Hematopoietic multipotent progenitor cell treated with erythropoietin and hydrocortisone succinate and interleukin-3 and kit ligand, for 6 days (in vitro differentiated cells): Measurements from ENCODE around the gene TCF20.

Experiments
- DNase-seq: peaks from one replicate; pipeline ENCODE4 v3.0.0-alpha.2; 2015

The TCF20 gene

DNA sequence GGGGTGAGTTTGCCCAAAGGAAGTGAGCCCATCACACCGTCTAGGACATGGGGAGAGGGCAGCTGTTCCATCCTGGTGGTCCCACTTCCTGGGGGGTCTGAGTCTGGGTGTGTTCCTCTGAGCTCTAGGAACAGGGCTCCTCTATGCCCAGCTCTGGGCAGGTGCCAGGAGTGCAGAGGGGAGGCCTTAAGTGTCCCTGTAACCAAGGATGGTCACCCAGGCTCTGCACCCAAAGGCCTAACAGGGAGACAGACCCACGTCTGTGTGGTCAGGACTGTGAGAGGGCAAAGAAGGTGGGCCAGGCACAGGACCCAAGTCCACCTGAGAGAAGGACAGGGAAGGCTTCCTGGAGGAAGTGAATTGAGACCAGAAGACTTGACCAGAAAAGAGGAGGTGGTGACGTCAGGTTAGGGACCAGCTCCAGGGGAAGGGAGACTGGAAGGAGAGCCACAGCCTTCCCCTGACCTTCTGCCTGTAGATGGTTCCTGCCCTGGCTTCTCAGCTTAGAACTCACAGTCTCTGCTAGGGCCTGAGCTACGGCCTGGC lies 11.3 kb upstream of the TCF20 start:
- no peak for DNase-seq

DNA sequence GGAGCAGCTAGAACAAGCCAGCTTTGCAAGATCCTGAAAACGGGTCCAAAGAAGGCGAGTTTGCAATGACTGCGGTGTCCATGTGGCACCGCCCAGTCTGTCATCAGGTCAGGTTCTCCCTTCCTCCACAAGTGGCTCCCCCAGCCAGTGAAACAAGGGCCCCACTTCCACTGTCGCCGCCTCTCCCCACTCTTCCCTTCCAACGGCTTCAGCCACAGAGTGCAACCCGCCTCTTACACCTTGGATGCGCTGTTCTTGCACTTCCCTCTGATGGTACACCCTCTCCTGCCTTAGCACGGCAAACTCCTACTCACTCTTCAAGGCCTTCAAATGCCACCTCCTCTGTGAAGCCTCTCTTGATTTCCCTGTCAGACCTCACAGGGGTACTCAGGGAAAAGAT lies 10.8 kb upstream of the TCF20 start:
- no peak for DNase-seq

DNA sequence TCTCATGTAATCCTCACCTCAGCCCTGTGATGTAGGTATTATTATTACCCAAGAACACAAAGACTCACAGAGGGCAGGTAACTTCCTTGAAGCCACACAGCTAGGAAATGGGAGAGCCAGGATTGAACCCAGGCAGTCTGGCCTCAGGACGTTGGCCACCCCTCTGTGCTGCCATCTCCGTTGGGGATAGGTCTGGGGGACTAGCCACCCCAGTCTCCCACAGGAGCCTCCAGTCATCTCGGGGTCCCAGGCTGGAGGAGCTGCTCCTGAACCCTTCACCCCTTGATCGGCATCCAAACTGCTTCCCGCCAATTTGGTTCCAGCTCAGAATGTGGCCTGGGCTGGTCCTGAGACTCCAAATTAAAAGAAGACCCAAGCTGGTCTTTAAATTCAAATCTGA lies 10.4 kb upstream of the TCF20 start:
- DNase-seq, result no peak

DNA sequence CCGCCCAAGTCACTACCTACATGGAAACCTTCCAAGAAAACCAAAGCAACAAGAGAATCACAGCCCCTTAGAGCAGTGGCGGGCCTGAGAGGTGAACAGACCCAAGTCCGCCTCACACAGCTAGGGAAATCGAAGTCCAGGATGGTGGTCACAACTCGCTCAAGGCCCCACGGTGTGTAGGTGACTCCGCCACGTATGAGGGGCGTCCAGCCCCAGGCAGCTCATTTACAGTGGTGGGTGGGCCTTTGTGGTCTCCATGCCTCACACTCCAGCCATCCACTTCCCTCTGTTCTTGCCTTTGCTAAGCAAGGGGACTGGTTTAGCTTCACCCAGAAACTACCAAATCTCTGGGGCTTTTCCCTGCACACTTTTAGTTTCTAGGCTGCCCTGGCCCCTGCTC lies 9.7 kb upstream of the TCF20 start:
- DNase-seq, result no peak

DNA sequence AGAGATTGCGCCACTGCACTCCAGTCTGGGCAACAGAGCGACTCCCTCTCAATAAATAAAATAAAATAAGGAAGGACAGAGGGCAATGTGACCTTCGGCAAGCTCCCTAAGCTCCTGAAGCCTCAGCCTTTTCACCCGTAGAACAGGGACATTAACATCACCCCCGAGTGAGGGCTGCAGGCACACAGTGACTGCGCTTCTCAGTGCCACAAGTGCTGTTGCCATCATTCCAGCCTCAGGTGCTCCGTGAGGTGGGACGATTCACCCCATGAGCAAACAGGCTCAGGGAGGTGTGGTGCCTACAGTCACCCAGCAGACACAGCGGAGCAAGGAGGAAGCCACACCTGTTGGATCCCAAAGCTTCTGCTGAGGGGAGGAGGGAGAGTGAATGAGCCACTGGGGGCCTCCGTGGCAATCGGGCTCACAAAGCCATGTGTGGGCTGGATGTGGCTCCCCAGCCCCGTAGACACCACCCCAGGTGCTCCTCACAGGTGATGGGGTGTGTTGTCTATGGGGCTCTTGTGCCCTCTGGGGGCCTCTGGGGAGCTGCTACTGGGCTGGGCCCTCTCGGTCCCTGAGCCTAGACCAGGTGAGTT lies 9.1 kb upstream of the TCF20 start:
- no peak for DNase-seq

DNA sequence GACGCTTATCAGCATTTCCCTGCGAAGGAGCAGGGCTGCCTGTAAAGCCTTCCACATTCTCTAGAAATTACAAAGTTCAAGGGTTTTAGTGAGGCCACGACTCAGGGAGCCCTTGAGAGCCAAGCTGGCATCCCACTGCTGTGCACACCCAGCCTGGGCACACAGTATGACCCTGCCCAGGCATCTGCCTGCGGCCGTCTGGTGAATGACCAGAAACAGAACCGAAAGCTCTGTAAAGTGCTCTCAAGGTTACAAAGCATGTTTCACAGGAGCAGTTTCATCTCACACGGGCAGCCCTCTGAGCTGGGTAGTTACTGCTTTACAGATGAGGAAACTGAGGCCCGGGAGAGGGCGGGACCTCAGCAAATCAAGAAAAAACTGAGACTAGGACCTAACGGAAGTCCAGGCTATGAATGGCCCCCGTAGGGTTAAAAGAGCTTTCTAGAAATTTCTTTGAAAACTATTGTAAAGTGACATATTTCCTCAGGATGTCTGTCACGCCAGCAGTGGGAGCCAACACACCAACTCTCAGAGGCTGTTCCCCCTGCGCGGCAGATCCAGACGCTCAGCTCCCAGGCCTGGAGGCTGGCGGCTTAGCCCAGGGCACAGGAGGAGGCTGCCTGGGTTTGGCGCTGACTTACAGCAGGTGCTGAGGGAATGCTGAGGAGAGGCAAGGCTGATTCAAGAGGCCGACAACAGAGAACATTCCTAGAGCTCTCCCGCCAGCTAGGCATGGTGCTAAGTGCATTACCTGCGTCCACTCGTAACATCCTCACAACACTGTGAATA lies 7.7 kb upstream of the TCF20 start:
- DNase-seq, result peak; percentile 41

DNA sequence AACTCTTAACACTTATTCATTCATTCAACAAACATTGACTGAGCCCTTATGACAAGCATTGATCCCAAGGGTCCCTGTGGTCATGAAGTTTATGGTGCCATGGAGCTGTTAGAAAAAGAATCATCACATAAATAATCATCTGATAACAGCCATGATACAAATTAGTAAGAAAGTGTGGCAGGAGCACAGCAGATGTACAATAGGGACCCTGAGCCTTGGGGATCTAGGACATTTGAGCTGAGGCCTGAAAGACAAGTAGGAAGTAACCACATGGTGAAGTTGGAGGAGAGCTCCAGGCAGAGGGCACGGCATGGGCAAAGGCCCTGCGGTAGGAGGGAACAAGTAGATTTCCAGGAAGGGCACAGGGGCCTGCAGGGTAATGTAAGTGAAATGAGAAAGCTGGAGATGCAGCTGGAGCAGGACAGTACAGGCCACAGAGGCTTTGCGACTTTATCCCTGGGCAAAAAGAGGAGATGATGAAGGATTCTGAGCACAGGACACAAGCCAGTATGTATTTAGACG lies 6.8 kb upstream of the TCF20 start:
- DNase-seq, result no peak

DNA sequence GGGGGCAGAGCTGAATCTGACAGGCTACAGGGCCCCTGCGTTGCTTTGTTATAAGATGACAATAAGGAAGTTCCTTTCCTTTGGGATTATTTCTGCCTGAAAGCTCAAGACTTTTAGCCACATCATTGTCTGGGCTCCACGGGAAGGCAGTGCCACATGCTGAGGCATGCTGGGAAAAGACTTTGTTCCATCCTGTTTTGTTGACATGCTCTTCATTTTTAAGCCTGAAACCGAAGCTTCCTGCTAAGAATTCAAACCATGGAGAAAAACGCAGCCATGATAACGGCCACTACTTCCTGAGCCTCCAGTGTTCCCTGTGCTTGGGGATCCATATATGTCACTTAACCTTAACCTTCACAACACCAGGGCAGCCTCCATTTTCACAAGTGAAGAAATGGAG lies 5.5 kb upstream of the TCF20 start:
- DNase-seq, result no peak

DNA sequence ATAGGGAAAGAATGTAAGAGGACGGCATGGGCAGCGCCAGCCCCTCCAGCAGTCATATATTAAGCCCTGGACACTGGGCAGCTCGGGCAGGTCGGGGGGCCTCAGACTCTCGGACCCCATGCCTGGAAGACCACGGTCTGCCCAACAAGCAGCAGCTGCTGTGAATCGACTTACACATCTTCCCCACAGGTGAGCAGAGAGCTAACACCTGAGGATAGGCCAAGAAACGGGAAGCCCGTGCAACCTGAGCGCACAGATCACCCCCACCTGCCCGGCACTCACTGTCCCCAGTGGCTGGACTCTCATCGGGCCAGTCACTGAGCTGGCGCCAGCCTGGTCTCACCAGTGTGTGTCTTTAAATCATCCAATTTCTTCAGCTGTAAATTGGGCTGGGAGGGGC lies 4.7 kb upstream of the TCF20 start:
- no peak for DNase-seq

DNA sequence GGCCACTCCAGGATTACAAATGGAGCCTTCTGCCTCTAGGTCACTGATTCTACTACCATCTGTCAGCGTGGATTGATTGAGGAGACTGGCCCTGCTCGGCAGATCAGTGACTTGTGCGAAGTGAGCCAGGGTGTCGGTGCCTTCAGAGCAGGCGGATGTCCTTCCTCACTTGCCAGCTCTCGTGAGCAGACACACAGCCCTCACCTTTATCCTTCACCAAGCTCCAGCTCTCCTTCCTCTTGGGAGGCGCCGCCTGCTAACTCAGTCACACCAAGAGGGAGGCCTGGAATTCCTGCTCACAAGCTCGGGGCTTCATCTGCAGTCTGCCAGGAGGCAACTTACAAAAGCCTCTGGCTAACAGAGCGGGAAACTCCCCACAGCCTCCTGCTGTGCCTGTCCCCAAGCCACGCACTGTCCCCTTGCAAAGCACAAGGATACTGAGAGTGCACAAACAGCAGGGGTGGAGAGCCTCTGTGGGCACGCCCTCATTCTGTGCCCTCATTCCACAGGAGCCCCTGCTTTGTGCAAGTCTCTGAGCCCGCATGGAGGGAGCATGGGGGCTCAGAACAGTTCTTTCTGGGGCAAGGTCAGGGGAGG lies 3.5 kb upstream of the TCF20 start:
- no peak for DNase-seq

DNA sequence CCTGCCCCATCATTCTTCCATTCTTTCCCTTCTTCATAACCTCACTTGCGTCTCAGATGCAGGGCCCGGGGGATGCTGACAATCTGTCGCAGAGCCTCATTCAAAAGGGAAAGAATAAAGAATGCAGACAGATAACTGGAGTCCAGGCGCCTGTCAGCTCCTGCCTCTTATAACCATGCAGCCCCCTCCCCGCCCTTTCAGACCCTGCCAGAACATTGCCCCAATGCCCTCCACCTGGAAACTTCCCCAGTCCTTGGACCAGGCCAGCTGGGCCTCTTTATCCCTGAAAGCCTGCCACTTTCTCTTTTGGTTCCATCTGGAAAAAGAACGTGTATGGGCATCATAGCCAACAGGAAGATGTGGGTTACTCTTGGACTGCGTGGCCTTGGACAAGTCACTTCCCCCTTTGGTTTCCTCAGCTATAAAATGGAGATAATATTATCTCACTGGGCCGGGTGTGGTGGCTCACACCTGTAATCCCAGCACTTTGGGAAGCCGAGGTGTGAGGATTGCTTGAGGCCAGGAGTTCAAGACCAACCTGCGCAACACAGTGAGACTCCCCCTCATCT lies 2.1 kb upstream of the TCF20 start:
- DNase-seq, result no peak

DNA sequence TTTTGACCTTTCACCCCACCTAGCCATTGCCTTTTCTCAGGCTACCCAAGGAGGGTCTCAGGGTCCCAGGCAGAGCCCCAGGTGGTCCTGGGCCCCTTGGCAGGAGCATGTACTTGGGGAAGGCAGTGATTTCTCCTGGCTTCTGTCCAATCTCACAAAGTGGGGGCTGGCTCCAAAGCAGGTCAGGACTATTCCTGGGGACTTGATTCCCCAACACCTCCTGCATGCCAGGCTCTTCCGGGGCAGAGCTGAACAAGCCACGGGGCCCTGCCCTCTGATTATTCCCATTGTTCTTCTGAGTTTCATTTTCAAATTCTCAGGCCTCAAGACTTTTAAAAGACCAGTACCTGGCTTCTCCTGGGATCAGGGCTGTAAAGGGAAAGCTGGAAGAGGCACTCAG lies 1.5 kb upstream of the TCF20 start:
- DNase-seq, result no peak

DNA sequence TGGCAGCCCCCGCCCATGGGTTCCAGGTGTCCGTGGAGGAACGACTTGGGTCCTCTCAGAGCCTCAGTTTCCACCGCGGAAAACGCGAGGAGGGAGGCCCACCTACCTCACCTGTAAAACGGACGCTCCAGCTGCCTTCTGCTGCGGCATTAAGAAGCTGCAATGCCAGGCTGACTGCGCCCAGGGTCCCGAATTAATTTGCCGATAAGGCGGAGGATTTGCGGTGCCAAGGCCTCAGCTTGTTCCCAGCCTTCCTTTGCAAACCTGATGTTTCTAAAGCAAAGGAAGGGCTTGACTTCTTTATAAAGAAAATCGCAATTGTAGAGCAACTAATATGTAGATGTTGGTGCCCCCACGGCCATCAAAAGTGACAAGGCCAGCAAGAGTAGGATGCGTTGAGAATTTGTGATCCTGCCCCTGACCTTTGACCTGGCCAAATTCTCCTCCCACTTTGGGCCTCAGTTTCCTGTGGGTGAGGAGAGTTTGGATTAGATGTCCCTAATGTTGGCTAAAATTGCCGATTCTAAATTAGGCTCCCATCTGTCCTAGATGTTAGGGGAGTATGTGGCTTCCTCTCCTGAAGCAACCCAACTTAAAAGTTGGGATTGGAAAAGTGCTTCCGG lies 849 bp upstream of the TCF20 start:
- DNase-seq, result no peak

DNA sequence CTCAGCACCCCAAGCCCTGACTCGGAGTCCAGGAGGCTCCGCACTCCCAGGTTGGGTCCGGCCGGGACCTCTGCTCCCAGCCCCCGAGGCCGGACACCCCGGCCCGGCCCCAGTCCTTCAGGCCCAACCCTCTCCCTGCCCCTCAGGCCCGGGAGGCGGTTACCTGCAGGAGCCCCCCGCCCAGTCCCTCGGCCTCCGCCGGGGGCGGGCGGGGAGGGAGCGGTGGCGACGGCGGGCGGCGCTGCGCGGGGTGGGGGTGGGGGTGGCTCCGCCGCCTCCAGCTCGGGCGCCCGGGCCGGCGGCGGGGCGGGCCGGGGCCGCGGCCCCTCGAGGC lies 310 bp downstream of the TCF20 start:
- DNase-seq, result no peak

DNA sequence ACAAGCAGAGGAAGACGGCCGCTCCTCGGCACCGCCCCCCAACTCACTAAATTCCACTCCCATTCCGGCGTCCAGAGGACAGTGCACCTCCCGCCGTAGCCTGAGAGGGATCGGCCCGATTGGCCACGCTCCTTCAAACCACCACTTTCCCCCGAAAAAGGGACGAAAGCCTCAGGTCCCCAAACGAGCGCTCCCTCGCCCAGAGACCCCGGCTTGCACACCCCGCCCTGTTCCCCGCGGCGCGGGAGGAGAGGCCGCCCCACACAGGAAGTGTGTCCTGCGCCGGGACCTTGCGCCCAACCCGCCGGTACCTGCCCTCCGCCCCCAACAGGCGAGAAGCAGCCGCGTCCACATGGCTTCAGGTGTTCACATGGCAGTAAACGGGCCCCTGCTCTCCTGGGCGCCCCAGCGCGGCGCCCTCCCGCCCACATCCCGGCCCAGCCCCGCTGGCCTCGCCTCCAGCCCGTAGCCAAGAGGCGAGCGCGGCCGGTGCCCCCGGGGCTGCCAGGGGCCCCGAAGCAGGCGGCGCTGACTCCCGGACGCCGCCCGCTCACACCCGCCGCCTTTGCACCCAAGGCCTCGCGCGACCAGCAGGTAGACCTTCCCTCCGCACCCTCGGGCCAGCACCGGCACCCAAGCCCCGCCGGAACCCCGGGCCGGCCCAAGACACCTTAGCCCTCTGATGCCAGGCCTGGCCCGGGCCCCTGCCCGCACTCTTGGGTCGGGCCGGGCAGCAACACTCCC lies 849 bp downstream of the TCF20 start:
- peak; percentile 66 for DNase-seq

DNA sequence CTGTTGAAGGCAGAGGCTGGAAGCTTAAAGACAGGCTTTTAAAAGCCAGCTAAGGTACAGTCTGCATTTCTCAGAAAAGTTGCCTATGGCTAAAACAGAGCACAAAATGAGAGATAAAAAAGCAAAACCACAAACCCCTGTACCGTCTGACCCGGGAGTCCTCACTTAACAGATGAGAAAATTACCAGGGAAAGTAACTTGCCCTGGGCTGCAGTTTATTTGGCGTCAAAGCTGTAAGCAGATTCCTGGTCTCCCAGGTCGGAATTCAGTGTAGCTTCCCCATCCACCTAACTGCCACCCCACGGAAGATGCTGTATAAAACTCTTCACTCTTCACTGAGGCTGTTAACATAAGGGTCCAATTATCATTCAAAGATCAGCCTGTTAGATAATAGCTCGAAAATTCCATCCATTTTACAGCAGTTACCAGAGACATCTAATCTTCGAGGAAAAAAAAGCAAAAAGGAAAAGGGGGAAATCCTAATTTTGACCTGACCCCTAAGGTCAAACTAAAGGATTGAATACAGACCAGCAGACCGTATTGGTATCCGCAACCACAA lies 1.5 kb downstream of the TCF20 start:
- DNase-seq, result no peak

DNA sequence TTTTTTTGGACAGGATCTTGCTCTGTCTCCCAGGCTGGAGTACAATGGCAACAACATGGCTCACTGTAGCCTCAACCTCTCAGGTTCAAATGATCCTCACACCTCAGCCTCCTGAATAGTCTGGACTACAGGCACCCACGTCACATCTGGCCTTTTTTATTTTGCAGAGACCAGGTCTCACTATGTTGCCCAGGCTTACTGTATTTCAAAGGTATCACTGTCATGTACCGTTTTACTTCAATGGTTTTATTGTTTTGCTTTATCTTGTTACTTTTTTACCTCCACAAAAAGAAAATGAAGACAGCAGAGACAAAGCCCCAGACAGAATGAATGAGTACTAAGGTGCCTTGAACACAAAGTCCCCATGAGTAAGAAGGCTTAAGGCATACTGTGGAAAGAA lies 5.1 kb downstream of the TCF20 start:
- DNase-seq, result no peak

DNA sequence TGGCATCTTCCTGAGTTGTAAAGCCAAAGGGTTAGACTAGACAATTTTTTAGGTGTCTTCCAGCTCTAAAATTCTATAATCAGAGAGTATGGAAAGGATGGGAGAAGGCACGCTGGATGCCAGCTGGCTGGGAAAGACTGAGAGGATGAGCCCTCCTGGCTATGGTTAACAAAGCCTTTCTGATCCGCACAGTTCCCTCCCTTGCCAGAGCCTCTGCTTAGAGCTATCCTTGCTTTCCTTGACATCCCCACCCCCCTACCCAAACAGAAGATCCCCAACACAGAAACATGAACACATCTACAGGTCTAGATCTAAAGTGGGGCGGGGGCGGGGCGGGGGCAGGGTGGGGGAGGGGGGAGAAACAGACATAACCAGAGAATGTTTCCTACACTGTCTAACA lies 6.5 kb downstream of the TCF20 start:
- no peak for DNase-seq

DNA sequence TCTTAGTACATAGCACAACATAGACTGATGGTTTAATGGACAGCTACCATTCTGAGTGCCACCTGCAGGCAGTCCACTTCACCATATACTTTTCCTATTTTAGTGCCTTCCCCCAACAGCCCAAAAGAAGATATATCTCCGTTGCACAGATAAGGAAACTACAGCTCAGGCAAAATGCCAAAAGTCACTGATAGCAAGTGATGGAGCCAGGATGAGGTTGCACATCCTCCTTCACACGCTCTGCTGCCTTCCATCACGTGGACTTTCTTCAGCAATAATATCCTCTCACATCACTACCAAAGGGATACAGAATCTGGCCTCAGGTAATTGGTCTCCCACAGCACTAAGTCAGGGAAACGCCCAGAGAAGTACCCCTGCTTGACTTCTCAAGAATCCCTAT lies 7.5 kb downstream of the TCF20 start:
- peak; percentile 72 for DNase-seq

DNA sequence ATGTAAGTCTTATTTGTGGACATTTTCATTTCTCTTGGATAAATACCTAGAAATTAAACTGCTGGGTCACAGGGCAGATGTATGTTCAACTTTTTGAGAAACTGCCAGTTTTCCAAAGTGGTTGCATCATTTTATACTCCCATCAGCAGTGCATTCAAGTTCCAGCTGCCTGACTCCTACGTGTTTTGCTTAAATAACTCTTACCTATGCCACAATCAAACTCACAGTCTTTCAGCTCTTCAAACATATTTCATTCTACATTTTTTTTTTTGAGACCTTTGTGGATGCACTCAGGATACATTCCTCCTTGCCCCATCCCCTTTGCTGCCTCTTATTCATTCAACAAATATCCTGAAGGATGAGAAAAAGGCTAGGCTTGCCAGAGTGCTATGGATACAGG lies 9.2 kb downstream of the TCF20 start:
- DNase-seq, result no peak

DNA sequence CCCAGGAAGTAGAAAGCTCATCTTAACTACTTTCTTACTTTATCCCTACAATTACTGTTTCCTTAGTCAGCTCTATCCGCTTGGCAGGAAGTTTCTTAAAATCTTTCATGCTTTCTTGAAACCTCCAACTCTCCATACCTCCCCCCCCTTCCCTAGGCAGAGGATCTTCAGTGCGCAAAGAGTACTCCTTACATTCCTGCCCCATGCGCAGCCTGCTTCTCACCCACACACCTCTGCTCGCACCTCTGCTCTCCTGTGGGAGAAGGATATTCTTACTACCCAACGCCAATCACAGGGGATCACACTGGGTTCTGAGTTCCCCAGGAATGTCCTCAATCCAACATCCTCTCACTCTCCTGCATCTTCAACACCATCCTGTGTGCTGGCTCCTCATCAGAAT lies 12.3 kb downstream of the TCF20 start:
- no peak for DNase-seq

DNA sequence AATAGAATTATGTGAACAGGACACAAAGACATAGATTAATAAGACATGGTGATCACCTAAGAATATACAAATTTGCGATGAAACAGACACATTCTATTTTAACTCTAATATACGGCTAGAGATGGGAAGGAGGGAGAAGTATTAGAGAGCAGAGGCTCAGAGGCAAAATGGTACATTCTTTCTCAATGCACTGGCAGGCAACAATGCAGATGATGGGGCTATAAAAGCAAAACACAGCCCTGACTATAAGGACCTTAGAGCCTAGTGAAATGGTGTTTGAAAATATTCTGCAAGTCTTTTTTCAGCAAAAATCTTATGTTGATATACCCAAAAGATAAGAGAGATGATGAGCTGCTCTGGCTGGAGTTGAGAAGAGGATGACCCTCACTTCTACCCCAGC lies 13.1 kb downstream of the TCF20 start:
- no peak for DNase-seq
